H1 (cell line): ENCODE results near the gene RNF13. TPM values are rescaled to one million over a fixed set of nuclear protein-coding genes. Genes with fewer than 3 reads are reported as not detected.

Source experiments
- ASH2L ChIP-seq: fragments of 200-600, 300-600 bp; sonication (generic); IDR thresholded peaks from one replicate; pipeline ENCODE4 v1.7.1; 2017; ENCODE audit warnings: low read length
- HDAC6 ChIP-seq: IDR thresholded peaks from one replicate; pipeline ENCODE4 v1.7.1; 2012; ENCODE audit warnings: low read depth, mild to moderate bottlenecking, inconsistent platforms, low read length, moderate library complexity
- NANOG ChIP-seq: IDR thresholded peaks from 2 replicates; pipeline ENCODE4 v1.6.1; 2011; ENCODE audit warnings: low read length, low read depth, mild to moderate bottlenecking, inconsistent platforms; ENCODE audit not compliant: insufficient read depth, poor library complexity, severe bottlenecking
- SAP30 ChIP-seq: fragments of 300-600 bp; sonication (generic); IDR thresholded peaks from 2 replicates; pipeline ENCODE4 v1.7.1; 2012; ENCODE audit warnings: low read length, moderate library complexity, mild to moderate bottlenecking, inconsistent platforms; ENCODE audit not compliant: insufficient read depth, insufficient replicate concordance
- SRF ChIP-seq: IDR thresholded peaks from 2 replicates; pipeline ENCODE4 v1.6.1; 2011; ENCODE audit warnings: mild to moderate bottlenecking, low read depth, low read length, moderate library complexity
- polyA plus RNA-seq, 7 experiments: library from polyadenylated mRNA; depleted of rRNA in 3 of 7; stranded (reverse) in 5 of 7; unstranded in 2 of 7; fragments of >200 nt in 5 of 7; fragments of 200-250 nt in 2 of 7; gene quantifications; 1 replicate in 5 of 7; 2 replicates in 1 of 7; 4 replicates in 1 of 7; pipeline versions ENCODE4 v1.2.1 to v1.2.3, GENCODE V29; 2011 to 2013; ENCODE audit warnings: missing spikeins in 2 of 7, mixed read lengths in 2 of 7
- total RNA-seq: library from RNA; stranded (reverse); fragmentation: NEBNext Ultra II Directional; extraction: Animal tissue kit (Norgen Biotek cat#: 25700); gene quantifications from 2 replicates; pipeline ENCODE4 v1.2.1, GENCODE V29; 2021
- TF ChIP-seq, protein P1 (sequence below), 3 experiments: IDR thresholded peaks; 1 replicate in 2 of 3; 2 replicates in 1 of 3; pipeline versions ENCODE4 v1.5.1 to v1.6.1; 2011; ENCODE audit warnings: low read length in 3 of 3, mild to moderate bottlenecking in 3 of 3, inconsistent platforms in 2 of 3, low read depth in 1 of 3, moderate library complexity in 1 of 3; ENCODE audit not compliant: insufficient read depth in 1 of 3; ENCODE audit errors: control extremely low read depth in 1 of 3

Gene RNF13
- total and polyA plus RNA-seq, 2 of the 8 experiments (the other 6 are each of a cell fraction or from before 2014, with no cell fraction given), result 19.4 to 35.4 TPM

- TF ChIP-seq, protein P1, sequence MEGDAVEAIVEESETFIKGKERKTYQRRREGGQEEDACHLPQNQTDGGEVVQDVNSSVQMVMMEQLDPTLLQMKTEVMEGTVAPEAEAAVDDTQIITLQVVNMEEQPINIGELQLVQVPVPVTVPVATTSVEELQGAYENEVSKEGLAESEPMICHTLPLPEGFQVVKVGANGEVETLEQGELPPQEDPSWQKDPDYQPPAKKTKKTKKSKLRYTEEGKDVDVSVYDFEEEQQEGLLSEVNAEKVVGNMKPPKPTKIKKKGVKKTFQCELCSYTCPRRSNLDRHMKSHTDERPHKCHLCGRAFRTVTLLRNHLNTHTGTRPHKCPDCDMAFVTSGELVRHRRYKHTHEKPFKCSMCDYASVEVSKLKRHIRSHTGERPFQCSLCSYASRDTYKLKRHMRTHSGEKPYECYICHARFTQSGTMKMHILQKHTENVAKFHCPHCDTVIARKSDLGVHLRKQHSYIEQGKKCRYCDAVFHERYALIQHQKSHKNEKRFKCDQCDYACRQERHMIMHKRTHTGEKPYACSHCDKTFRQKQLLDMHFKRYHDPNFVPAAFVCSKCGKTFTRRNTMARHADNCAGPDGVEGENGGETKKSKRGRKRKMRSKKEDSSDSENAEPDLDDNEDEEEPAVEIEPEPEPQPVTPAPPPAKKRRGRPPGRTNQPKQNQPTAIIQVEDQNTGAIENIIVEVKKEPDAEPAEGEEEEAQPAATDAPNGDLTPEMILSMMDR (IDR thresholded peaks at IDR 0.05; ENCODE audit: control extremely low read depth in 1 of 3, insufficient read depth in 1 of 3, low read depth in 1 of 3, low read length in 3 of 3), result no peak
- no peak for TF ChIP-seq HDAC6
- no peak for TF ChIP-seq NANOG
- no peak for TF ChIP-seq ASH2L
- TF ChIP-seq SAP30, result no peak
- no peak for TF ChIP-seq SRF
These were observed 11.4 kb upstream of the RNF13 start (continued) for GRCh38 chr3:149801639-149802038.
